ENCODE results near the gene TMEM154.

DNA sequence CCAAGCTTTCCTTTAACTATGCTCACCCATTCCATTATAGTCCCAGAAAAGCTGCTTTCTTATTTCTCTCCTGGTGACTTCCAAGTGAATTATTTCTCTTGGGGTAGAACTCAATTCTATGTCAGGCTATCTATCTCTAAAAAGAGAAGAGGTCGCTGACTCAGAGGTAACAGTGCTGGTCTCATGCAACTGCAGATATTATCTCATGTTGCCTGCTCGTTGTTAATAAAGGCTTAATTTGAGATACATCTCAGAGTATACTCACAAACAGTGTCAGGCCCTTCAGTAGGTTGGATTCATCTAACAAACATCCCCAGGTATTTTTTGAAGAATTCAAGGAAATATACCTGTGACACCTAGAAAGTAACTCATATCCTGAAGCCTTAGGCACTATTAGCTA is 2.7 kb downstream of the TMEM154 start:
- TF ChIP-seq CTCF (IDR thresholded peaks at IDR 0.05) (no peak), POLR2A (IDR thresholded peaks at IDR 0.05) (no peak)

Data from Peyer's patch (tissue), 4 donors.